Stimulated activated CD4-positive, alpha-beta T cell treated with anti-CD3 and anti-CD28 coated beads, TNF-alpha, amount 100 ng/mL, for 24 hours (primary cell): ENCODE measurements around the gene HLX.

Experiments
- DNase-seq, 3 experiments: peaks; one replicate each; pipeline ENCODE4 v3.0.0-alpha.2; 2020; ENCODE audit warnings: low read depth in 3 of 3

HLX gene

DNA sequence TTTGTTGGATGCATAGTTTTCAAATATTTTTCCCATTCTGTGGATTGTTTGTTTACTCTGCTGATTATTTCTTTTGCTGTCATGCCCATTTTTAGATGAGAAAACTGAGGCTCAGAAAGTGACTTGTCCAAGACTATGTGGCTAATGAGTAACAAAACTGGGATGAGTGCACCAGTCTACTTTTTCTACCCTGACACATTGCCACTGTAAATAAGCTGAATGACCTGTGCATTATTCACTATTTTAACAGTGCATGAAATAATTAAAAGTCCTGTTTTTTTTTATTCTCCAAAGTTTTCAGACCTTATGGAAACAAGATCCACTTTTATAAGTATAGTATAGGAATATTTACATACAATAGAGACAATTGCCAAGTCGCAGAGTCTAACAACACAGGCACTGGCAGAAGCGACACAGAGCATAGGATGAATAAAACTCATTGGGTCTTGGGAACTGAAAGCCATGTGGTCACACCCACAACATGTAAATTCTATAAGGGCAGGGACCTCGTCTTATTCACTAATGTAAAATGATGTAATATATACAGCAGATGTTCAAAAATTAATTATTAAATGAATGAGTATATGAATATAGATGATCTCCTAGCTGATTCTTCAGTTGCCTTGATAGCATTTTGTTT lies 45.2 kb downstream of the HLX start:
- DNase-seq = no peak

DNA sequence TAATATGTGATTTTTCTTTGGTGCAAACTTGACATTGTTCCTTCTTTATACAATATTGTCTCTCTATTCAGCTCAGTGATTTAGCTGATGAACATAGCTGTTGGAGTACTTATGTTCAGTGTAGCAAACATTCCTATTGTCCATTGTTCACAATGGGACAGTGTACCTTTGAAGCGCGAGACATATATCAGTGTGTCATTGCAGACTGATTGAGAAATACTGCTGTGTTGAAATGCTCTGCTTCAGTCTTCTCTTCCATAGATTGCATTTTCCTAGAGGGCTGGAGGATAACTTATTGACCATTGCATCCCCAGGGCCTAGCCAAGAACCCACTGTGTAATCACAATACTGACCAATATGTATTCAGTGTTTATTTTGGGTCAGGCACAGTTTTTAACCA lies 46.5 kb downstream of the HLX start:
- no peak for DNase-seq

DNA sequence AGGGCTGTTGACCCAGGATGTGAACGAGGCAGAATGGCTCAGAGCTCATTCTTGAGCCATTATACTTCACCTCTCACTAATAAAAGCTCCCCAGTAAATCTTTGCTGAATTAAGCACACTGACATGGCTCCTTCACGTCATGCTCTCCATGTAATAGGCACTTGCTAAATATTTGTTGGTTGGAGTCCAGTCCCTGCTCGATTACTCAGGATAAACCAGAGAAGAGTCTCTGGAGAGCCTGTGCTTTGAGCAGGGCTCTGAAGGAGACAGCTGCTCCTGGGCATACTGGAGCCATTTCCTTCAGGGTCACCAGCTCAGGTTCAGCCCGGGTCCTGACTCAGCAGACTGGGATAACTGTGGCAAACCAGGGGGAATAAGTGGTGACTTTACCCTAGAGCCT lies 46.9 kb downstream of the HLX start:
- no peak for DNase-seq

DNA sequence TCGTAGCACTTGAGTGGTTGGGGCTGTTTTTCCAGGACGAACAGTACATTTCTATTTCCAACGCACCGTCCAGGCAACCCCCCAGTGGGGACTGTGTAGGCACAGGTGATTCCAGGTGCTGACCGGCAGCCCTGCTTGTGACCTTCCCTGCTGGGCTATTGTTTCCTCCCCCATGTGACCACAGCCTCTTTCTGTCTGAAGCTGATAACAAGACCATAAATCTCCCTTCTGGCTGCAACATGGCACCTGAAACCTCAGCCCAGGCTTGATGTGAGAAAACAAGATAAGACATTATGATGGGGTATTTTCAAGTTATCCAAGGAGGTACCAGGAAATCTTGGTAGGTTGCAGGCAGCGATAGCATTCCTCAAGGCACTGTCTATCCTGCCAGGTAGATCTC lies 48.2 kb downstream of the HLX start:
- no peak for DNase-seq

GRCh38 chr1:220928320-220928719 lies 49.1 kb downstream of the HLX start:
- no peak for DNase-seq

GRCh38 chr1:220928725-220929300 lies 49.6 kb downstream of the HLX start:
- no peak for DNase-seq

DNA sequence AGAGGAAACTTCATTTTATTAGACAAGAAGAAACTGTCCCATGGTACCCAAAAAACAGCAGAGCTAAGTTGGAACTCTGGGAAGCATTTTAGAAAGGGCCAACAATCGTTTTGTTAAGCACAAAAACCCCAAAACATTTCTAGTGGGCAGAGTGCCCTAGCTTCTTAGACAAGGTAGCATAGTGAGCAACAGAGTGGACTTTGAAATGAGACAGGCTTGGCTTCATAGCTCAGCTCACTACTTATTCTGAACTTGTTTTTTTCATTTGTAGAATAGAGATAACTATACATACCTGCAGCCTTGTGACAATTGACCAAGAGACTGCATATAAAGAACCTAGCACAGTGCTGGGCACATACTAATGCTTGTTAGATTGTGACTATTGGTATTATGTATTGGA lies 50.1 kb downstream of the HLX start:
- no peak for DNase-seq
